Neural progenitor cell (in vitro differentiated cells): ENCODE measurements around the gene SHANK3.

Experiments used
- EZH2 ChIP-seq: fragments of 200-600 bp; sonication (generic); IDR thresholded peaks from 2 replicates; pipeline ENCODE4 v1.6.1; 2017; ENCODE audit warnings: antibody characterized with exemption, mild to moderate bottlenecking, moderate library complexity
- EZH2phosphoT487 ChIP-seq: fragments of 200-600 bp; sonication (generic); IDR thresholded peaks from 2 replicates; pipeline ENCODE4 v1.6.1; 2017; ENCODE audit warnings: antibody characterized with exemption
- TF ChIP-seq, protein P1 (sequence below): fragments of 200-600 bp; sonication (generic); IDR thresholded peaks from 2 replicates; pipeline ENCODE4 v1.5.1; 2017; ENCODE audit warnings: antibody characterized with exemption, mild to moderate bottlenecking

DNA sequence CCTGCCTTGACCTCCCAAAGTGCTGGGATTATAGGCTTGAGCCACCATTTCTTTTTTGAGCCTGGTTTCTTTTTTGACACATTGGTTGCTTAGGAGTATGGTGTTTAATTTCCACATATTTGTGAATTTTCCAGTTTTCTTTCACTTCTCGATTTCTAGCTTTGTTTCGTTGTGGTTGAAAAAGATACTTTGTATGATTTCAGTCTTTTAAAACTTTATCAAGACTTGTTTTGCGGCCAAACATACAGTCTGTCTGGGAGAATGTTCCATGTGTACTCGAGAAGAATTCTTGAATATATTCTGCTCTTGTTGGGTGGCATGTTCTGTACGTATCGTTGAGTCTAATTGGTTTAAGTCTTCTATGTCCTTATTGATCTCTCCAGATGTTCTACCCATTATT, 20.8 kb downstream of the SHANK3 start:
- TF ChIP-seq, protein P1, sequence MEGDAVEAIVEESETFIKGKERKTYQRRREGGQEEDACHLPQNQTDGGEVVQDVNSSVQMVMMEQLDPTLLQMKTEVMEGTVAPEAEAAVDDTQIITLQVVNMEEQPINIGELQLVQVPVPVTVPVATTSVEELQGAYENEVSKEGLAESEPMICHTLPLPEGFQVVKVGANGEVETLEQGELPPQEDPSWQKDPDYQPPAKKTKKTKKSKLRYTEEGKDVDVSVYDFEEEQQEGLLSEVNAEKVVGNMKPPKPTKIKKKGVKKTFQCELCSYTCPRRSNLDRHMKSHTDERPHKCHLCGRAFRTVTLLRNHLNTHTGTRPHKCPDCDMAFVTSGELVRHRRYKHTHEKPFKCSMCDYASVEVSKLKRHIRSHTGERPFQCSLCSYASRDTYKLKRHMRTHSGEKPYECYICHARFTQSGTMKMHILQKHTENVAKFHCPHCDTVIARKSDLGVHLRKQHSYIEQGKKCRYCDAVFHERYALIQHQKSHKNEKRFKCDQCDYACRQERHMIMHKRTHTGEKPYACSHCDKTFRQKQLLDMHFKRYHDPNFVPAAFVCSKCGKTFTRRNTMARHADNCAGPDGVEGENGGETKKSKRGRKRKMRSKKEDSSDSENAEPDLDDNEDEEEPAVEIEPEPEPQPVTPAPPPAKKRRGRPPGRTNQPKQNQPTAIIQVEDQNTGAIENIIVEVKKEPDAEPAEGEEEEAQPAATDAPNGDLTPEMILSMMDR = no peak
- TF ChIP-seq EZH2 = no peak
- TF ChIP-seq EZH2phosphoT487 = no peak
